IPS DF 6.9 (cell line): ENCODE measurements around the gene BARX2.
A peak's percentile ranks its signal among the peaks of the same experiment; 100 is the strongest.

Source experiments
- DNase-seq: peaks from one replicate; pipeline ENCODE4 v3.0.0-alpha.2; 2013; ENCODE audit warnings: low read depth, low spot score
- H3K27ac ChIP-seq: one replicate; pipeline ENCODE4 v1.5.1; 2013; ENCODE audit warnings: low read length, control low read depth
- H3K27me3 ChIP-seq: 2 replicates; pipeline ENCODE4 v1.6.1; 2013; ENCODE audit warnings: mild to moderate bottlenecking, low read length; ENCODE audit not compliant: control insufficient read depth, insufficient read depth
- H3K36me3 ChIP-seq: 2 replicates; pipeline ENCODE4 v1.6.1; 2013; ENCODE audit warnings: low read length; ENCODE audit not compliant: control insufficient read depth, insufficient read depth
- H3K4me1 ChIP-seq: 2 replicates; pipeline ENCODE4 v1.6.1; 2013; ENCODE audit warnings: low read length; ENCODE audit not compliant: control insufficient read depth, insufficient read depth
- H3K4me3 ChIP-seq: 2 replicates; pipeline ENCODE4 v1.5.1; 2013; ENCODE audit warnings: mild to moderate bottlenecking, low read length
- H3K9me3 ChIP-seq: 2 replicates; pipeline ENCODE4 v1.6.1; 2013; ENCODE audit warnings: low read length, inconsistent platforms; ENCODE audit not compliant: control insufficient read depth, insufficient read depth
- WGBS: extraction: QIAGEN DNeasy Blood & Tissue Kit; methylation state at CpG from one replicate; pipeline ENCODE4 v1.1.7; 2013; ENCODE audit warnings: mixed read lengths, missing lambda C conversion rate; ENCODE audit not compliant: insufficient read length, insufficient coverage; 5-methylcytosine and 5-hydroxymethylcytosine counted together

BARX2 gene

DNA sequence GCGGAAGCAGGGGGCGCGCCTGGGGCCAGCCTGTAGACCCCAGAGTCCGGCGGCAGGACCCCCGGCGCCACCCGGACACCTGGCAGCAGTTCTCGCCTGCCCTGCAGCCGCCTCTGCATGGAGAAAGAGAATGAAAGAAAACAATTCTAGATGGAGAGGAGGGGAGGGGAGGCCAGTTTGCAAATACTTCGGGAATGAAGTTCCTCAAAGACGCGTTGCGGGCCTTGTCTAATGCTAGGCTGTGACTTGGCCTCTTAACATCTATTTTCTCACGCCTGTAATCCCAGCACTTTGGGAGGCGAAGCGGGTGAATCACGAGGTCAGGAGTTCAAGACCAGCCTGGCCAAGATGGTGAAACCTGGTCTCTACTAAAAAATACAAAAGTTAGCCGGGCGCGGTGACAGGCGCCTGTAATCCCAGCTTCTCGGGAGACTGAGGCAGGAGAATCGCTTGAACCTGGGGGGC, 2.1 kb upstream of the BARX2 start:
- no peak for DNase-seq
- no CpG with 5 or more reads among the region's 24 CpGs for WGBS
- Histone ChIP-seq H3K4me1 (peaks cover 4% of the 10 kb centered on the region; the same call in 1 of the 2 replicates), H3K4me3 (peak overlapping the region; percentile 30; the same call in 1 of the 2 replicates), H3K36me3 (no peaks in the 10 kb centered on the region), H3K9me3 (no peaks in the 10 kb centered on the region), H3K27ac (no peak overlapping the region), H3K27me3 (peaks cover 63% of the 10 kb centered on the region)

GRCh38 chr11:129374081-129374992, 1.3 kb upstream of the BARX2 start:
- DNase-seq: no peak
- Histone ChIP-seq H3K27me3 (peaks cover 59% of the 10 kb centered on the region), H3K36me3 (no peaks in the 10 kb centered on the region), H3K4me1 (peaks cover 4% of the 10 kb centered on the region; the same call in 1 of the 2 replicates), H3K9me3 (no peaks in the 10 kb centered on the region), H3K27ac (no peak overlapping the region), H3K4me3 (peak overlapping the region; percentile 15; the same call in 1 of the 2 replicates)
- no CpG with 5 or more reads among the region's 57 CpGs for WGBS

GRCh38 chr11:129374993-129375750, 476 bp upstream of the BARX2 start:
- Histone ChIP-seq H3K27me3 (peaks cover 55% of the 10 kb centered on the region), H3K9me3 (no peaks in the 10 kb centered on the region), H3K36me3 (no peaks in the 10 kb centered on the region), H3K4me3 (peak overlapping the region; percentile 38; the same call in 1 of the 2 replicates), H3K4me1 (peaks cover 4% of the 10 kb centered on the region; the same call in 1 of the 2 replicates), H3K27ac (no peak overlapping the region)
- DNase-seq: no peak
- WGBS: no CpG with 5 or more reads among the region's 66 CpGs

DNA sequence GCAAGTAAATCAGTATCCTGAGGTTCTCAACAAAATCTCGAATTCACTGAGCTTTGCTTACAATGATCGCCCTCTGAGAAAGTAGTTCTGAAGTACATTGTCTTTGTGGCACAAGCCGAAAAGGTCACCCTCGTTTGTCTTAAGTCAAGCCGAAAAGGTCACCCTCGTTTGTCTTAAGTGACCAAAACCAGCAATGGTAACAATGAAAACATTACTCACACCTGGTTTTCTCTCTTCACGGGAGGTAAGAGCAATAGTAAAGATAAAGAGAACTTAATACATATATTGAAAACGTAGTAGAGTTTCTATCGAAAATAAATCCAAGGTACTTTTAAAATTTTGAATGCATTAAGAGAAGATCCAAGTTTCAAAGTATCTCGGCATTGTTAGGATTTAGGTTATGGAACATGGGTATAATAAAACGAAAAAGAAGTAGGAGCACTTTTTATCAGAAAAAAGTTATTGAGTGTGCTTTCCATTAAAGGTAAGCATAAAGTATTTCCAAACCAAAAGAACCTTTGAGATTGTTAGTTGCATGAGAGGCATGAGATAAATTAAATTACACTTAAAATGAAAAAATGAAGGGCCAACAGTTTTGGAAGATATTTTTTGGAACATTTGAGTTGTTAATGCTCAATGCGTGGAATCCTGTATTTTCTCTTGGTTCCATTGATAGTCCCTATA, 1.2 kb downstream of the BARX2 start:
- H3K27me3 ChIP-seq: peaks cover 44% of the 10 kb centered on the region

DNA sequence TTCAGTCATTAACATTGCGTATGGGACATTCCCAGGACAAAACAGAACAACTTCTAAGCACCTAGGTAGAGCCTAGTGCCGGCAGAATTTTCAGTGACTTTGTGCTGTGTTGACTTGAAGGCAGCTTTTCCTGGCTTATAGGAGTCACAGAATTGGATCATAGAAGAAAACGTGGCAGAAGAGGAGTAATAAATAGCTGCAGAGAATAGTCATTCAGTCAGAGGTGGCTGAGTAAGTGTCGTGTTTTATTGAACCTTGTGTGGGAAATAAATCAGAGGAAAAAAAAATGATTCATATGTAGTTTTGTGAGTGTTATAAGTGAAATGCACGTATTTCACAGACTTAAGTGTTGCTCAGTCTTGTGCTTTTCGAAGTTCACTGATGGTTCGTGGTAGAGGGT, 2.1 kb downstream of the BARX2 start:
- WGBS: no CpG with 5 or more reads among the region's 7 CpGs
- Histone ChIP-seq H3K27me3 (peaks cover 35% of the 10 kb centered on the region), H3K27ac (no peak overlapping the region), H3K4me3 (no peak overlapping the region), H3K9me3 (no peaks in the 10 kb centered on the region), H3K36me3 (no peaks in the 10 kb centered on the region), H3K4me1 (peaks cover 3% of the 10 kb centered on the region; the same call in 1 of the 2 replicates)
- DNase-seq: no peak

More for the DNA sequence above, 1.2 kb downstream of the BARX2 start:
- no peaks in the 10 kb centered on the region for H3K9me3 ChIP-seq
- no peak overlapping the region for H3K4me3 ChIP-seq
- no peak for DNase-seq
- H3K4me1 ChIP-seq: peaks cover 4% of the 10 kb centered on the region; the same call in 1 of the 2 replicates
- WGBS: 100% methylated on average over 1 of the region's 12 CpGs
- no peak overlapping the region for H3K27ac ChIP-seq
- no peaks in the 10 kb centered on the region for H3K36me3 ChIP-seq

- no peaks in the 10 kb centered on the region for H3K9me3 ChIP-seq
- no peak overlapping the region for H3K27ac ChIP-seq
- WGBS: no CpG with 5 or more reads among the region's 2 CpGs
- no peaks in the 10 kb centered on the region for H3K36me3 ChIP-seq
- no peak overlapping the region for H3K4me3 ChIP-seq
- peaks cover 8% of the 10 kb centered on the region; the same call in 1 of the 2 replicates for H3K27me3 ChIP-seq
- DNase-seq: no peak
- no peaks in the 10 kb centered on the region for H3K4me1 ChIP-seq
These were observed 4.8 kb downstream of the BARX2 start for GRCh38 chr11:129380413-129380812.

GRCh38 chr11:129382583-129382982, 6.9 kb downstream of the BARX2 start:
- no peak overlapping the region for H3K27ac ChIP-seq
- no peaks in the 10 kb centered on the region for H3K4me1 ChIP-seq
- H3K36me3 ChIP-seq: no peaks in the 10 kb centered on the region
- H3K4me3 ChIP-seq: no peak overlapping the region
- H3K27me3 ChIP-seq: peaks cover 2% of the 10 kb centered on the region; the same call in 1 of the 2 replicates
- H3K9me3 ChIP-seq: no peaks in the 10 kb centered on the region
- WGBS: no CpG with 5 or more reads among the region's 7 CpGs
- no peak for DNase-seq

DNA sequence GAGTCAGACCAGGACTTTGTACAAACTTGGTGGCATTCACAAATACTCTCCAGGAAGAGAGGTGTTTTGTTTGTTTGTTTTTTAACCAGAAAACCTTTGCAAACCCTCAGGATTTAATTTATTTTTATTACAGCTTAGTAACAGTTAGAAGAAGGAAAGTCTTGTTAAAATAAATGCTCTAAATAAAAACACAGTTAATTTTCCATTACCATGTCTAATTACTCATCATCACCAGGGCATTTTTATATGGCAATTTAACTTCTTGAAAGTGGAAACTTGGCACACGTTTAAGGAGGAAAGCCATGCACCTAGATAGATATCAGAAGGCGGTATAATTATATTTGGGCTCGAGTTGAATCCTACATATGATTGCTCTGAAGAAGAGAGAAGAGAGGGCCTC, 7.4 kb downstream of the BARX2 start:
- H3K4me3 ChIP-seq: no peak overlapping the region
- H3K27me3 ChIP-seq: no peaks in the 10 kb centered on the region
- H3K4me1 ChIP-seq: no peaks in the 10 kb centered on the region
- no peaks in the 10 kb centered on the region for H3K36me3 ChIP-seq
- no CpG with 5 or more reads among the region's 3 CpGs for WGBS
- no peak overlapping the region for H3K27ac ChIP-seq
- no peaks in the 10 kb centered on the region for H3K9me3 ChIP-seq
- no peak for DNase-seq

GRCh38 chr11:129383502-129383901, 7.9 kb downstream of the BARX2 start:
- Histone ChIP-seq H3K27ac (no peak overlapping the region), H3K27me3 (no peaks in the 10 kb centered on the region), H3K4me1 (no peaks in the 10 kb centered on the region), H3K36me3 (no peaks in the 10 kb centered on the region), H3K9me3 (no peaks in the 10 kb centered on the region), H3K4me3 (no peak overlapping the region)
- WGBS: no CpG with 5 or more reads among the region's 5 CpGs
- DNase-seq: no peak

DNA sequence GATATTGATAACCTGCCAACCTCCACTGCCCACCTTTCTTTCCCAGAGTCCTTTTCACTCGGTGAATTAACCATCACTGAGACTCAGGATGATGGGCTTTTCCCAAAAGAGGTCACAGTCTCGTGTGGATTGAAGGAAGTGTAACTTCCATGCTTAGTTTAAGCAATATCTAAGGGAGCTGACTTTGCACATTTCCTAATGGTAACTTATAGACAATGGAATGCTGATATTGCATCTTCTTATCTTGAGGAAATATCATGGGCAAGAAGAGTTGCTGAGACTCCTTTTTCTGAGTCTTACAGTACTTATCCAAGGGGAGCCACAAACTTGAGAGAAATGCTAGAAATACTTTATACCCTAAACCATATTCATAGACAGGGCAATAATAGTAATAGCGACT, 8.8 kb downstream of the BARX2 start:
- Histone ChIP-seq H3K27ac (no peak overlapping the region), H3K36me3 (no peaks in the 10 kb centered on the region), H3K27me3 (no peaks in the 10 kb centered on the region), H3K9me3 (no peaks in the 10 kb centered on the region), H3K4me1 (no peaks in the 10 kb centered on the region), H3K4me3 (no peak overlapping the region)
- DNase-seq: no peak
- WGBS: no CpG with 5 or more reads among the region's 3 CpGs
